ENCODE data around the gene NAT14. TPM values are rescaled to one million over a fixed set of nuclear protein-coding genes. Genes with fewer than 3 reads are reported as not detected.

Gene NAT14
- polyA plus RNA-seq, 1 donor from 2014 or later: 129 TPM

DNA sequence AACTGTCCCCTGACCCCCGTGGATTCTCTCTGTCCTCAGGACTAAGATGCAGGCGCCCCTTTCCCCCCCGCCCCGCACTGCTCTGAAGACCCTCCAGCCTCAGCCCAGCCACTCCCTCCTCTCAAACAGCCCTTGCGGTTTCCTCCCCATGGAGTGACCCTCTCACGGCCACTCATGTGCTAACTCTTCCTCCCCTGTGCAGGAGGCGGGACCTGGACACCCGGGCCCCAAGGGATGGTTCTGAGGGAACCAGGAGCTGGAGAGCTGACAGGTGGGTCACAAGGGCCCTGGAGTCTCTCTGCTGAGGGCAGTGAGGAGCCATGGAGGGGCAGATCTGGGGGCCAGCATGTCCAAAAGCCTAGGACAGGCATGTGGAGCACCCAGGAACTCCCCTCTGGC is 25.4 kb upstream of the NAT14 start:
- H3K4me2 ChIP-seq (ENCODE audit: low read length): no peak overlapping the region
- no peak for TF ChIP-seq EP300 (conservative IDR thresholded peaks at IDR 0.05; ENCODE audit: poor library complexity, severe bottlenecking)
- TF ChIP-seq EZH2 (IDR thresholded peaks at IDR 0.05; ENCODE audit: borderline replicate concordance, insufficient read depth, low read length, poor library complexity, severe bottlenecking): no peak
- TF ChIP-seq SMC3 (conservative IDR thresholded peaks at IDR 0.05; ENCODE audit: poor library complexity): no peak
- TF ChIP-seq CTCF (IDR thresholded peaks at IDR 0.05; ENCODE audit: poor library complexity, severe bottlenecking): no peak
- TF ChIP-seq, protein P1, sequence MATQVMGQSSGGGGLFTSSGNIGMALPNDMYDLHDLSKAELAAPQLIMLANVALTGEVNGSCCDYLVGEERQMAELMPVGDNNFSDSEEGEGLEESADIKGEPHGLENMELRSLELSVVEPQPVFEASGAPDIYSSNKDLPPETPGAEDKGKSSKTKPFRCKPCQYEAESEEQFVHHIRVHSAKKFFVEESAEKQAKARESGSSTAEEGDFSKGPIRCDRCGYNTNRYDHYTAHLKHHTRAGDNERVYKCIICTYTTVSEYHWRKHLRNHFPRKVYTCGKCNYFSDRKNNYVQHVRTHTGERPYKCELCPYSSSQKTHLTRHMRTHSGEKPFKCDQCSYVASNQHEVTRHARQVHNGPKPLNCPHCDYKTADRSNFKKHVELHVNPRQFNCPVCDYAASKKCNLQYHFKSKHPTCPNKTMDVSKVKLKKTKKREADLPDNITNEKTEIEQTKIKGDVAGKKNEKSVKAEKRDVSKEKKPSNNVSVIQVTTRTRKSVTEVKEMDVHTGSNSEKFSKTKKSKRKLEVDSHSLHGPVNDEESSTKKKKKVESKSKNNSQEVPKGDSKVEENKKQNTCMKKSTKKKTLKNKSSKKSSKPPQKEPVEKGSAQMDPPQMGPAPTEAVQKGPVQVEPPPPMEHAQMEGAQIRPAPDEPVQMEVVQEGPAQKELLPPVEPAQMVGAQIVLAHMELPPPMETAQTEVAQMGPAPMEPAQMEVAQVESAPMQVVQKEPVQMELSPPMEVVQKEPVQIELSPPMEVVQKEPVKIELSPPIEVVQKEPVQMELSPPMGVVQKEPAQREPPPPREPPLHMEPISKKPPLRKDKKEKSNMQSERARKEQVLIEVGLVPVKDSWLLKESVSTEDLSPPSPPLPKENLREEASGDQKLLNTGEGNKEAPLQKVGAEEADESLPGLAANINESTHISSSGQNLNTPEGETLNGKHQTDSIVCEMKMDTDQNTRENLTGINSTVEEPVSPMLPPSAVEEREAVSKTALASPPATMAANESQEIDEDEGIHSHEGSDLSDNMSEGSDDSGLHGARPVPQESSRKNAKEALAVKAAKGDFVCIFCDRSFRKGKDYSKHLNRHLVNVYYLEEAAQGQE (IDR thresholded peaks at IDR 0.05; ENCODE audit: borderline replicate concordance): no peak
- TF ChIP-seq POLR2AphosphoS5 (IDR thresholded peaks at IDR 0.05): no peak
- no peak for TF ChIP-seq MXI1 (conservative IDR thresholded peaks at IDR 0.05; ENCODE audit: poor library complexity, severe bottlenecking)
- no peak for TF ChIP-seq RAD21 (conservative IDR thresholded peaks at IDR 0.05)
- TF ChIP-seq TAF1 (IDR thresholded peaks at IDR 0.05; ENCODE audit: low read depth): no peak

GRCh38 chr19:55459950-55460657 is 24.9 kb upstream of the NAT14 start:
- no peaks in the 10 kb centered on the region for H3K9me2 ChIP-seq (ENCODE audit: insufficient read depth, low read length)
- H3K36me3 ChIP-seq (ENCODE audit: insufficient read depth, low read length): no peaks in the 10 kb centered on the region
- H4K20me1 ChIP-seq (ENCODE audit: insufficient read depth): no peaks in the 10 kb centered on the region
- no peak overlapping the region for H2AFZ ChIP-seq (ENCODE audit: low read depth, low read length)
- H3K9me3 ChIP-seq (ENCODE audit: low read length): no peaks in the 10 kb centered on the region
- peak overlapping the region; percentile 97 for H3K4me3 ChIP-seq (ENCODE audit: low read length)
- H3F3A ChIP-seq (ENCODE audit: insufficient read depth, low read length, poor library complexity, severe bottlenecking): no peaks in the 10 kb centered on the region
- no peak overlapping the region for H3K27ac ChIP-seq (ENCODE audit: low read length)
- H3K9ac ChIP-seq (ENCODE audit: low read length): no peak overlapping the region
- H3K4me2 ChIP-seq (ENCODE audit: low read length): no peak overlapping the region
- H3K79me2 ChIP-seq (replicated peaks; ENCODE audit: insufficient read depth, low read length): no peaks in the 10 kb centered on the region
- no peaks in the 10 kb centered on the region for H3K27me3 ChIP-seq (ENCODE audit: insufficient read depth, low read depth, low read length)
- TF ChIP-seq EZH2 (IDR thresholded peaks at IDR 0.05; ENCODE audit: borderline replicate concordance, insufficient read depth, low read length, poor library complexity, severe bottlenecking) (no peak), POLR2AphosphoS5 (IDR thresholded peaks at IDR 0.05) (no peak), EP300 (conservative IDR thresholded peaks at IDR 0.05; ENCODE audit: poor library complexity, severe bottlenecking) (no peak), RAD21 (conservative IDR thresholded peaks at IDR 0.05) (no peak), SMC3 (conservative IDR thresholded peaks at IDR 0.05; ENCODE audit: poor library complexity) (no peak), CTCF (IDR thresholded peaks at IDR 0.05; ENCODE audit: poor library complexity, severe bottlenecking) (no peak), MXI1 (conservative IDR thresholded peaks at IDR 0.05; ENCODE audit: poor library complexity, severe bottlenecking) (no peak), TAF1 (IDR thresholded peaks at IDR 0.05; ENCODE audit: low read depth) (no peak)
- TF ChIP-seq, protein P1 (IDR thresholded peaks at IDR 0.05; ENCODE audit: borderline replicate concordance): no peak

More for the DNA sequence above, 25.4 kb upstream of the NAT14 start:
- H3K27me3 ChIP-seq (ENCODE audit: insufficient read depth, low read depth, low read length): no peaks in the 10 kb centered on the region
- H3K4me3 ChIP-seq (ENCODE audit: low read length): no peak overlapping the region
- H4K20me1 ChIP-seq (ENCODE audit: insufficient read depth): no peaks in the 10 kb centered on the region
- no peaks in the 10 kb centered on the region for H3K36me3 ChIP-seq (ENCODE audit: insufficient read depth, low read length)
- H3K9me3 ChIP-seq (ENCODE audit: low read length): no peaks in the 10 kb centered on the region
- no peaks in the 10 kb centered on the region for H3K9me2 ChIP-seq (ENCODE audit: insufficient read depth, low read length)
- H2AFZ ChIP-seq (ENCODE audit: low read depth, low read length): no peak overlapping the region
- no peaks in the 10 kb centered on the region for H3K79me2 ChIP-seq (replicated peaks; ENCODE audit: insufficient read depth, low read length)
- H3F3A ChIP-seq (ENCODE audit: insufficient read depth, low read length, poor library complexity, severe bottlenecking): no peaks in the 10 kb centered on the region
- H3K9ac ChIP-seq (ENCODE audit: low read length): peak overlapping the region; percentile 12
- no peak overlapping the region for H3K27ac ChIP-seq (ENCODE audit: low read length)

Data from neural cell (in vitro differentiated cells).